Ecto neural progenitor cell (in vitro differentiated cells): Measurements from ENCODE around the gene UBE2QL1.
"Not testable (repeated sequence)": the region's sequence is repeated elsewhere in the genome, so short reads cannot be mapped to it uniquely, and the experiment has no call there.

ENCODE experiments used
- DNase-seq: peaks from one replicate; pipeline ENCODE4 v3.0.0-alpha.2; 2018; ENCODE audit warnings: low spot score

Gene UBE2QL1

GRCh38 chr5:6498968-6499367 lies 50.3 kb downstream of the UBE2QL1 start:
- DNase-seq: no peak

DNA sequence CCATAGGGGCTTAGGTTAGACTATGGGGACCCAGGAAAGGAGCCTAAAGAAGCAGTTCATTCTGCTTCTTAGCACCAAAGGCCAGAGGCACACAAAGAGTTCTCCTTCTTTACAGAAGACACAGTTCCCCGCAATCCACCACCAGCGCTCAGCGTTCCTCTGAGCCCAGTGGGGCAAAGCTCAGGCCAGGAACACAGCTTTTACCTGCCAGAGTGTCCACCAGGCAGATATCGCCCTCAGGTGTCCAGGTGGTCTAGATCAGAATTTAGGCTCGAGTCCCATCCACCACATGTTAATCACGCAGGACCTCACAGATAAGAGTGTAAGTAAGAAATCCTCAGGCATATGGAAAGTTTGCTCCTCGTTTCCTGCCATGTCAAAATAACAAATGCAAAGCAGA lies 53.0 kb downstream of the UBE2QL1 start:
- DNase-seq: no peak

GRCh38 chr5:6502421-6502820 lies 53.8 kb downstream of the UBE2QL1 start:
- DNase-seq: no peak

DNA sequence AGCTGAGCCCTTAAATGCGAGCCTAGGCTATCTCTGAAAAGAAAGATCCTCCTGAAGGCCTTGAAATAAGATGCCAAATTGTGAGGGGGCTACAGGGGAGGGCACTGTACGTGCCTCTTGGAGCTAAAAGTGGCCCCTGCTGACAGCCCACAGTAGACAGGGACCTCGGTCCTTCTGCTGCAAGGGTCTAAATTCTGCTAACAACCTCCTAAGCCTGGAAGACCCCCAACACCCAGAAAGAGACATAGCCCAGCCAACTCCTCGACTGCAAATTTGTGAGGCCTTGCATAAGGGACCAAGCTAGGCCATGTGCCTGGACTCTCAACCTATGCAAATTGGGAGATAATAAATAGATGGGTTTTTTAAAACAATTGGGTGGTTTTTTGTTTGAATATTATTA lies 54.7 kb downstream of the UBE2QL1 start:
- no peak for DNase-seq

- no peak for DNase-seq
These were observed 56.2 kb downstream of the UBE2QL1 start for GRCh38 chr5:6504677-6505415.

GRCh38 chr5:6505416-6505755 lies 56.7 kb downstream of the UBE2QL1 start:
- DNase-seq: no peak

GRCh38 chr5:6505783-6506557 lies 57.3 kb downstream of the UBE2QL1 start:
- no peak for DNase-seq

- DNase-seq: no peak
These were observed 58.0 kb downstream of the UBE2QL1 start for GRCh38 chr5:6506611-6507010.

DNA sequence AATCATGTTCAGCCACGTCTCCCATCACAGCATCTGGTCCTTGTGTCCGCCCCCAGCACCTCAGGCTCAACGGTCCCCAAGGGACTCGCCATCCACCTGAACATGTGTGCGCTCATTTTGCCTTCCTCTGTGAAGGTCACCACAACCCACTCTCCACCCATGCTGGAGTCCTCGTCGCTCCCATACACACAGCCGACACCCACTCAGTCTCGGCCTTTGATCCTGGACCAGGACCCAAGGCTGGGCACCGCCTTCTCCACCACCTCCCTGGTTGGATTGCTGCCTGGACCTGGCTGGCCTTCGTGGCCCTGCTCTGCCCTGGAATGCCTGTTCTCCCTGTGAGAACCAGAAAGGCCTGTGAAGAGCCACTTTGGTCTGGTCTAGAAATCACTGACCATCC lies 60.3 kb downstream of the UBE2QL1 start:
- DNase-seq: no peak

DNA sequence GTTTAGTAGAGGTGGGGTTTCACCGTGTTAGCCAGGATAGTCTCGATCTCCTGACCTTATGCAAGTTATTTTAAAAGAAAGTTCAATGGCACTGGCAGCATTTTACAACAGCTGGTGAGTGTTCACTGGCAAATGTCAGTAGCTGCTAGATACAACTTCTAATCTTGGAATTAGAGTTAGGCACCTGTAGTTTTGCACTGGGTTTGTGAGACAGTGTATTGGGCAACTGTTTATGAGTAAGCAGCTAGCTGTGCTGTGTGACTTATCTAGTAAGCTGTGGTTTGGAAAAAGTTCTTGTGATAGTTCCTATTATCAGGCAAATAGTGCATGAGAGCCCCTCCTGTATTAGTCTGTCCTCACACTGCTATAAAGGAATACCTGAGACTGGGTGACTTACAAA lies 61.5 kb downstream of the UBE2QL1 start:
- no peak for DNase-seq

DNA sequence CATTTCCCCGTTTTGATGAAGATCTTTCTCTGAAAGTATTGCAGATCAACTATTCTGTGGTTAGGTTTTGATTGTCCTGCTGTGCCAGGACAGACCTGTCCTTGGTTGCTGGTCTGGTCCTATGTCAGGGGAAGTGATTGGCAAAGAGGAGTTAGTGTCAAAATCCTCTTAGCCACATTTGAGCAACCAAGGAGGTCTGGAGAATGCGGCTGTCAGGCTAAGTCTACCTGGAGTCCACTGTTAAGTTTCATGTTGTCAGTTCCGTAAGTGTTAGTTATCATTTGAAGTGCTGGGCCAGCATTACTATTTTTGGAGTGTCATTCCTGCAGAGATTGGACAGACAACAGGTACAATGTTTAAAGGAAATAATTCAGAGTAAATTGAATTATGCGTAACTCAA lies 62.3 kb downstream of the UBE2QL1 start:
- DNase-seq: no peak

- not testable (repeated sequence) for DNase-seq
These were observed 67.2 kb downstream of the UBE2QL1 start for GRCh38 chr5:6515812-6516211.

DNA sequence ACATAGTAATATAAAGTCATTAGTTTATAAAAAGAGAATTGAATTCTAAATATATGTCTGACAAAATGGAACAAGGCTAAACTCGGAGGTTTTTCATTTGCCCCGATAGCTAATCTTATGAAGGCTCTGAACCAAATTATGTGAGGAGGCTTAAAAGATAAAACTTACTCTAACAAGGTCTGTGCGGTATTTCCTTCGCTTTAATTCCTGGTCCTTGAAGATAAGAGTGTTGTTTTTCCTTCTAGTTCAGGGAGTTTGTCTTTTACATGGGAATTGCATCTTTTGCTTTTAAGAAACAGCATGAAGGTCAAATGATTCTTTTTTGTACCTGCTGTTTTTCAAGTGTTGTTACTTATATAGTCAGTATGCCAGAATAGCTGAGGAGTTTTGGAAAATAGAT lies 68.2 kb downstream of the UBE2QL1 start:
- DNase-seq: no peak

GRCh38 chr5:6517510-6517909 lies 68.9 kb downstream of the UBE2QL1 start:
- DNase-seq: no peak

DNA sequence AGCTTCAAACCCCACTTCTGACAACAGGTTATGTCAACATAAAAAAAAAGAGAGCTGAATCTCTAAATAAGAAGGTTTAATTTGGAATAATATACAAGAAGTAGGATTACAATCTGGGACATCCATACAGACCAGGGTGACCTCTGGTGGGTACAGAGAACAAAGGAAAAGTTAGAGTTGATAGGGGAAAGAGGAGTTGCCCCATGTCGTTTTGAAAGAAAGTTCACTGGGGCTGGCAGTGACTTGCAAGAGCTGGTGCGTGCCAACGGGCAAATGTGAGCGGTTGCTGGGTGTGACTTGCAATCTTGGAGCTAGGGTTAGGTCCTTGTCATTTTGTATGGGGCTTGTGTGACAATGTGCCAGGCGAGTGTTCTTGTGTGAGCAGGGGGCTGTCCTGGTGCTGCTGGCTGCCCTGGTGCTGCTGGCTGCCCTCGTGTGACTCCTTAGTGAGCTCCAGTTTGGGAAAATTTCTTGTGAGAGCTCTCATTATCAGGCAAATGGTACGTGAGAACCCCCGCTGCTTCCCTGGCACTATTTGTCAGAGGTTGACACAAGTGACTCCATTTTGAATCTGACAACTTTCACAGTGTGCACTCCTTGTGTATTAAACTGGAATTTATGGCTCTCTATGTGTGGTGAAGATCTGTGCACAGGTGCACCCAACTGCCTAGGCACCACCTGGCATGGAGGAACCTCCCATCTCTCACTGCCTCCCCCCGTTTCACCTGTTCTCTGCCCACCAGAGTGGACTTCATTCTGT lies 69.8 kb downstream of the UBE2QL1 start:
- DNase-seq: no peak

- no peak for DNase-seq
These were observed 71.5 kb downstream of the UBE2QL1 start for GRCh38 chr5:6520201-6520600.

GRCh38 chr5:6522331-6522730 lies 73.7 kb downstream of the UBE2QL1 start:
- no peak for DNase-seq

GRCh38 chr5:6522923-6523322 lies 74.3 kb downstream of the UBE2QL1 start:
- no peak for DNase-seq

GRCh38 chr5:6525422-6525821 lies 76.8 kb downstream of the UBE2QL1 start:
- DNase-seq: no peak

- peak; percentile 62 for DNase-seq
These were observed 77.3 kb downstream of the UBE2QL1 start for GRCh38 chr5:6525910-6526309.

- DNase-seq: no peak
These were observed 79.2 kb downstream of the UBE2QL1 start for GRCh38 chr5:6527749-6528455.

DNA sequence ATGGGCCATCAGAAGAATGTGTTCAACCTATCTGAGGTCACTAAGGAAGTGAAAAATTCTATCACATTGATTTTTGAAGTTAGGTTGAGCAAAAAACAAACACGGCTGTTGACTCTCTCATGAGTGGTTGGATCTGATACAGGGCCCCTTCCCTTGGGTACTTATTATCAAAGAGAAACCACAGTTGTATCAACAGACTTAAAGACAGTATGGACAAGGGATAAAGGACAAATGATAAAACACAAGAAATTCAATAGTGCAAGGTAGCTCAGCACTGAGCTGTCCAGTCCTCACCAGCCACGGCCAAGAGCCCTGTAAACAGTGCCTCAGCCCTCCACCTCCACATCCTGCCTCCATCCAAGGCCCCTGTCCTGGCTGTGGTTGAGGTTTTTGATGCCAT lies 86.9 kb downstream of the UBE2QL1 start:
- DNase-seq: peak; percentile 11
